Cardiac muscle cell (in vitro differentiated cells and primary cell): ENCODE measurements around the gene STK17B. TPM values are rescaled to one million over a fixed set of nuclear protein-coding genes. Genes with fewer than 3 reads are reported as not detected.

Source experiments
- DNase-seq, 2 donors: peaks; one replicate each; pipeline versions ENCODE4 v3.0.0 to v3.0.0-alpha.2; 2010 to 2017; ENCODE audit warnings: low read depth in 1 of 2, low spot score in 1 of 2
- H3K27ac ChIP-seq: fragments of 200-600 bp; sonication (generic); 2 replicates; pipeline ENCODE4 v1.5.1; 2016
- H3K27me3 ChIP-seq: fragments of 200-600 bp; sonication (generic); 2 replicates; pipeline ENCODE4 v1.6.0; 2016; ENCODE audit warnings: control low read depth
- H3K36me3 ChIP-seq: fragments of 200-600 bp; sonication (generic); 2 replicates; pipeline ENCODE4 v1.5.1; 2016; ENCODE audit warnings: control low read depth
- H3K4me1 ChIP-seq: fragments of 200-600 bp; sonication (generic); 2 replicates; pipeline ENCODE4 v1.8.1; 2017; ENCODE audit warnings: low read depth, mild to moderate bottlenecking, mixed run types
- H3K4me3 ChIP-seq: fragments of 200-600 bp; sonication (generic); 2 replicates; pipeline ENCODE4 v1.5.1; 2016; ENCODE audit warnings: mild to moderate bottlenecking
- H3K9me3 ChIP-seq: fragments of 200-600 bp; sonication (generic); 2 replicates; pipeline ENCODE4 v1.5.1; 2017; ENCODE audit warnings: low read depth, mild to moderate bottlenecking, control low read depth
- polyA plus RNA-seq: library from polyadenylated mRNA; unstranded; fragments of >200 nt; fragmentation: Nextera tagmentation; extraction: Ambion mirVana; gene quantifications from 2 replicates; pipeline ENCODE4 v1.2.1, GENCODE V29; 2016
- total RNA-seq: library from RNA; depleted of rRNA; stranded (reverse); fragments of >200 nt; gene quantifications from 2 replicates; pipeline ENCODE4 v1.2.3, GENCODE V29; 2016
- TF ChIP-seq, protein P1 (sequence below): IDR thresholded peaks from 2 replicates; pipeline ENCODE4 v1.5.1; 2012; ENCODE audit warnings: low read depth, mild to moderate bottlenecking, low read length

Gene STK17B
- total and polyA plus RNA-seq, 2 experiments from 2014 or later, result 2.6 to 12.9 TPM

DNA sequence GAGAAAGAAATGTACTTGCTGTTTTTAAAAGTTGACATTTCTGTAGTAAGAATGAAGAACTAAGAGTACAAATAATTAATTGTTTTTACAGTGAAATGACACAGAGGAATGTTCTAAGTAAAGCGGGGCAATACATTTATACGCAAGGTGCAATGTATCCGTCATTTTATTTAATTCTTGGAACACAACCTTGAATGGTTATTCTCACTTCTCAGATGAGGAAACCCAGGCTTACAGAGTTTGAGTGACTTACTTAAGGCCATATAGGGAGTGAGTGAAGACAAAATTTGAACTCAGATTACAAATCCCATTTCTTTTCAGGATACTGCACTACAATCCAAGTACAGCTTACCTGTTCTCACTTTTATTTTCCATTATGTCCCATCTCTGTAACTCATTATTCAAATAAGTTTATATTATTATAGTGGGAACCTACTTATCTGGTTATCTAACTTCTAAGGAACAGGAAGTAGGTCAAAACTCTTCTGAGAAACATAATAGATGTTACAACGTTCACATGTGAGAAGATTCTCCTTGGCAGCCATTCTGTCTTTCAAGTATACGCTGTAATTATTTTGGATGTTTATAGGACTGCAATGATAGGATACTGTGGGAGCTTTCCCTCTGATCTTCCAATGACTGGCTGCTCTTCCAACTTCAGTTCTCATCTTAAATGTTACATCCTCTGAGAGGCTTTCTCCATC lies 12.3 kb upstream of the STK17B start:
- no peaks in the 10 kb centered on the region for H3K27me3 ChIP-seq
- H3K9me3 ChIP-seq, result no peaks in the 10 kb centered on the region
- no peak overlapping the region for H3K27ac ChIP-seq
- TF ChIP-seq, protein P1, sequence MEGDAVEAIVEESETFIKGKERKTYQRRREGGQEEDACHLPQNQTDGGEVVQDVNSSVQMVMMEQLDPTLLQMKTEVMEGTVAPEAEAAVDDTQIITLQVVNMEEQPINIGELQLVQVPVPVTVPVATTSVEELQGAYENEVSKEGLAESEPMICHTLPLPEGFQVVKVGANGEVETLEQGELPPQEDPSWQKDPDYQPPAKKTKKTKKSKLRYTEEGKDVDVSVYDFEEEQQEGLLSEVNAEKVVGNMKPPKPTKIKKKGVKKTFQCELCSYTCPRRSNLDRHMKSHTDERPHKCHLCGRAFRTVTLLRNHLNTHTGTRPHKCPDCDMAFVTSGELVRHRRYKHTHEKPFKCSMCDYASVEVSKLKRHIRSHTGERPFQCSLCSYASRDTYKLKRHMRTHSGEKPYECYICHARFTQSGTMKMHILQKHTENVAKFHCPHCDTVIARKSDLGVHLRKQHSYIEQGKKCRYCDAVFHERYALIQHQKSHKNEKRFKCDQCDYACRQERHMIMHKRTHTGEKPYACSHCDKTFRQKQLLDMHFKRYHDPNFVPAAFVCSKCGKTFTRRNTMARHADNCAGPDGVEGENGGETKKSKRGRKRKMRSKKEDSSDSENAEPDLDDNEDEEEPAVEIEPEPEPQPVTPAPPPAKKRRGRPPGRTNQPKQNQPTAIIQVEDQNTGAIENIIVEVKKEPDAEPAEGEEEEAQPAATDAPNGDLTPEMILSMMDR, result no peak
- H3K36me3 ChIP-seq, result no peaks in the 10 kb centered on the region
- H3K4me3 ChIP-seq, result no peak overlapping the region
- DNase-seq, result no peak
- H3K4me1 ChIP-seq, result no peaks in the 10 kb centered on the region

DNA sequence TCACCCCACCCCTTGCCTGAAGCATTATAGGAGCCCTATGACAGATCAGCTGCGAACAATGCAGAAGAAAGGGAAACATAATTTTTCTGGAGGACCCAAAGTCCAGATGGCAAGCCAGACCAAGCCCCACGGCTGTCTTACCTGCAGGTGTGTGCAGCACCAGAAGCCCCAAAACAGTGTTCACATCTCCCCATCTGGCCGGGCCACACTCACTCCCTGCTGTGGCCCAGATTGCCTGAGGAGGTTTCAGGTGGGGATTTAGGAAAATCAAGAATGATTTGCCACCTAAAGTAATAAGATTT lies 11.7 kb upstream of the STK17B start:
- TF ChIP-seq, protein P1, result no peak
- H3K4me1 ChIP-seq, result no peaks in the 10 kb centered on the region
- no peak overlapping the region for H3K27ac ChIP-seq
- no peak overlapping the region for H3K4me3 ChIP-seq
- no peaks in the 10 kb centered on the region for H3K27me3 ChIP-seq
- H3K9me3 ChIP-seq, result no peaks in the 10 kb centered on the region
- no peak for DNase-seq
- H3K36me3 ChIP-seq, result no peaks in the 10 kb centered on the region

DNA sequence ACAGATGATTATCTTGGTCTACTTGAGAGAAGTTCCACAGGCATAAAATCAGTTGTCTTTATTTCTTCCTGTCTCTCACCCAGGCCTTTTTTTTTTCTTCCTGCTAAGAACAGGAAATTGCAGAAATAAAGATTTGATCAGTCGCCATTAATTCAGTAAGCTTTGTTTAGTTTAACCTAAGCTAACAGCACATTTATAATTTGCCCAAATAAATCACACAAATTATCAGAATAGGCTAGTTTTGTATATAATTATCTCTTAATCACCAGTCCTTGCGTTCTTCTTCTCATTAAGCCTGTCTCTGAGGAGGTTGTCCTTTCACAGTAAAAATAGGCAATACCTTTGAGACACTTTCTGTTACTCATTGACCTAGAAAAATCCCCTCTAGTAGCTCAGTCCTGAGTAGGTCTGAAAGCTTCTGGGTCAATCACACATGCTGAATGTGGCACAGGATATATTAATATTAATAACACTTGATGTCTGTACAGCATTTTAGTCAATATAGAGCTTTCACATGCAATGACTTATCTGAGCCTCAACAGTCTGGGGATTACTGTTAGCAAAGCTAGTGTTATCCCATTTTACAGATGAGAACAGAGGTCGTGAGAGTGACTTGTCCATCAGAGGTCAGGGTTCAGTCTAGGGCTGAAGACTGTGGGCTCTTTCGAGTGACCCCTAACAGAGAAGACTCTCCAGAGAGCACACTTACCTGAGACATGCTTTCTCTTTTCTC lies 11.2 kb upstream of the STK17B start:
- Histone ChIP-seq H3K36me3 (no peaks in the 10 kb centered on the region), H3K27me3 (no peaks in the 10 kb centered on the region), H3K4me3 (no peak overlapping the region), H3K9me3 (no peaks in the 10 kb centered on the region), H3K4me1 (no peaks in the 10 kb centered on the region), H3K27ac (no peak overlapping the region)
- TF ChIP-seq, protein P1, result no peak
- DNase-seq, result no peak

DNA sequence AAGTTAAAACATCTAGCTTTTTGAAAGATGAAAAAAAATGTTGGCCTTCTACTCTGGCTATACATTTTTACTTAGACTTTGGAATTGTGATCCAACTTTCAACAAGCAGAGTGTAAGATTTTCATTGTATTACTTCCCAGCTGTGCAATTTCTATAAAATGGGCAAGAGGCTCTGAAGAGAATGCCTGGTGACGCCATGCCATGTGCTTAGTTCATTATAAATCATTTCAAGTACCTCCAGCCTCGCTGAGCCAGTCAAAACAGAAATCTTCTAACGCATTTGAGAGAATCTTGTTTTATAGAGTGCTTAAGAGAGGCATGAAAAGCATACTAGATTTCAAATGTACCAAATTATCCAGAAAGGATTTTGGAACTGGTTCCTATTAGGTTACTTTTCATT lies 10.1 kb upstream of the STK17B start:
- H3K27me3 ChIP-seq, result no peaks in the 10 kb centered on the region
- H3K4me3 ChIP-seq, result no peak overlapping the region
- no peaks in the 10 kb centered on the region for H3K9me3 ChIP-seq
- no peak overlapping the region for H3K27ac ChIP-seq
- no peak for DNase-seq
- no peaks in the 10 kb centered on the region for H3K36me3 ChIP-seq
- no peaks in the 10 kb centered on the region for H3K4me1 ChIP-seq
- TF ChIP-seq, protein P1, result no peak

DNA sequence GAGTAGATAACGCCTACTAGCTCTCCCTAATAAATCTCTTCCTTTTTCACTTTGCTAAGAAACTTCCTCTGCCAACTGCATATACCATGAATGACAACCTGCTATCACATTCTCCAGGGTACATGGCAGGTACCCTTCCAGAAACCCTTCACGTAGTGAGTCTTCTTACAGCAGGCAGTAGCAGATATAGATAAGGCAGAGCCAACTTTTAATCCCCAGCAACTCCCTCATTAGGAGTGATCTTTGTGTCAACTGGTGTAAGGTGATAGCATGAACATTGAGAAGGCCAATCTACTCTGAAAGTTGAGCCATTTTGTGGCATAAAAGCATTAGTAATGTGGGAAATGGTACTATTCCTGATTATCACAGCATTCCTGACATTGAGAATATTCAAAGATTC lies 5.7 kb upstream of the STK17B start:
- Histone ChIP-seq H3K27ac (no peak overlapping the region), H3K27me3 (peaks cover 3% of the 10 kb centered on the region), H3K36me3 (no peaks in the 10 kb centered on the region), H3K9me3 (no peaks in the 10 kb centered on the region), H3K4me3 (no peak overlapping the region), H3K4me1 (no peaks in the 10 kb centered on the region)
- TF ChIP-seq, protein P1, result no peak
- DNase-seq, result no peak
